H1 (cell line): ENCODE results near the gene CDC42SE2. TPM values are rescaled to one million over a fixed set of nuclear protein-coding genes. Genes with fewer than 3 reads are reported as not detected.

Experiments used
- CTCF ChIA-PET: fragments of 300-600 bp; sonication (Branson Sonifier 250); formaldehyde crosslinking; loops from one replicate; lab custom pipeline; 2021; ENCODE audit not compliant: partially characterized antibody; lab: Charles Lee
- POLR2A ChIA-PET: fragments of 300-600 bp; sonication (Branson Sonifier 250); formaldehyde crosslinking; loops from one replicate; lab custom pipeline; 2021; ENCODE audit warnings: inconsistent platforms; ENCODE audit not compliant: partially characterized antibody; lab: Charles Lee
- DNase-seq, 2 experiments: peaks; one replicate each; pipeline versions ENCODE4 v3.0.0 to v3.0.0-alpha.2; 2010 to 2022; ENCODE audit warnings: low spot score in 2 of 2, low read depth in 1 of 2, mixed read lengths in 1 of 2
- FAIRE-seq: peaks from 2 replicates; lab custom pipeline; 2011; peaks lifted over from hg19 to GRCh38; lab: Jason Lieb, UNC
- H2AFZ ChIP-seq: 2 replicates; pipeline ENCODE4 v1.8.1; 2012; ENCODE audit warnings: low read length, inconsistent platforms
- H2AK5ac ChIP-seq: 2 replicates; pipeline ENCODE4 v1.6.1; 2013; ENCODE audit warnings: low read depth, low read length
- H2BK120ac ChIP-seq: replicated peaks from 2 replicates; pipeline ENCODE3; 2013; ENCODE audit warnings: low read depth, low read length, inconsistent platforms
- H2BK12ac ChIP-seq: 2 replicates; pipeline ENCODE4 v1.6.1; 2013; ENCODE audit warnings: low read depth, low read length
- H2BK15ac ChIP-seq: 2 replicates; pipeline ENCODE4 v1.6.1; 2013; ENCODE audit warnings: low read length
- H2BK20ac ChIP-seq: 2 replicates; pipeline ENCODE4 v1.6.1; 2013; ENCODE audit warnings: low read length
- H2BK5ac ChIP-seq: 2 replicates; pipeline ENCODE4 v1.6.1; 2013; ENCODE audit warnings: low read depth, low read length
- H3K14ac ChIP-seq: 2 replicates; pipeline ENCODE4 v1.6.1; 2013; ENCODE audit warnings: inconsistent platforms; ENCODE audit not compliant: insufficient read length
- H3K18ac ChIP-seq: 2 replicates; pipeline ENCODE4 v1.6.1; 2013; ENCODE audit warnings: low read length; ENCODE audit errors: extremely low read depth
- H3K23ac ChIP-seq: 2 replicates; pipeline ENCODE4 v1.6.1; 2013; ENCODE audit warnings: inconsistent platforms; ENCODE audit not compliant: insufficient read length
- H3K23me2 ChIP-seq: 2 replicates; pipeline ENCODE4 v1.6.1; 2013; ENCODE audit warnings: low read depth, low read length
- H3K27ac ChIP-seq: 2 replicates; pipeline ENCODE4 v1.6.1; 2011; ENCODE audit warnings: low read depth, low read length, inconsistent platforms
- H3K27me3 ChIP-seq, 4 experiments: replicated peaks in 1 of 4; 1 replicate in 1 of 4; 2 replicates in 3 of 4; pipeline versions ENCODE4 v1.6.1 to v1.8.1; 2011 to 2013; ENCODE audit warnings: low read length in 3 of 4, mild to moderate bottlenecking in 3 of 4, inconsistent platforms in 2 of 4, mixed read lengths in 2 of 4, moderate library complexity in 1 of 4; ENCODE audit not compliant: control insufficient read depth in 3 of 4, insufficient read depth in 3 of 4; ENCODE audit errors: extremely low read depth in 1 of 4
- H3K36me3 ChIP-seq, 4 experiments: 2 replicates each; pipeline versions ENCODE4 v1.6.1 to v1.8.1; 2011 to 2013; ENCODE audit warnings: mild to moderate bottlenecking in 4 of 4, low read length in 3 of 4, moderate library complexity in 2 of 4, control low read depth in 1 of 4, inconsistent platforms in 1 of 4; ENCODE audit not compliant: insufficient read depth in 4 of 4, control insufficient read depth in 2 of 4
- H3K4ac ChIP-seq: replicated peaks from 2 replicates; pipeline ENCODE3; 2013; ENCODE audit warnings: low read length, low read depth, mixed read lengths, inconsistent platforms; ENCODE audit not compliant: insufficient read length
- H3K4me1 ChIP-seq, 4 experiments: replicated peaks in 1 of 4; 1 replicate in 1 of 4; 2 replicates in 3 of 4; pipeline versions ENCODE4 v1.6.1 to v1.8.1; 2011 to 2013; ENCODE audit warnings: low read length in 3 of 4, inconsistent platforms in 2 of 4, mixed read lengths in 1 of 4; ENCODE audit not compliant: insufficient read depth in 4 of 4, control insufficient read depth in 3 of 4
- H3K4me2 ChIP-seq, 2 experiments: 2 replicates each; pipeline versions ENCODE4 v1.6.1 to v1.8.1; 2011 to 2013; ENCODE audit warnings: low read depth in 2 of 2, low read length in 2 of 2, control low read depth in 1 of 2, inconsistent platforms in 1 of 2, mild to moderate bottlenecking in 1 of 2; ENCODE audit not compliant: insufficient read depth in 1 of 2
- H3K4me3 ChIP-seq, 4 experiments: fragments of 200-600, 300-600 bp in 1 of 4; sonication (generic), shearing (Covaris generic), sonication (Bioruptor Twin) in 1 of 4; 2 replicates each; pipeline versions ENCODE4 v1.5.1 to v1.8.1; 2011 to 2016; ENCODE audit warnings: low read length in 4 of 4, low read depth in 3 of 4, control low read depth in 2 of 4, inconsistent platforms in 2 of 4, mild to moderate bottlenecking in 2 of 4, mixed read lengths in 1 of 4, moderate library complexity in 1 of 4; ENCODE audit not compliant: insufficient read depth in 2 of 4; ENCODE audit errors: extremely low read depth in 1 of 4
- H3K56ac ChIP-seq: replicated peaks from 2 replicates; pipeline ENCODE3; 2013; ENCODE audit warnings: low read depth, mild to moderate bottlenecking, mixed read lengths, low read length, inconsistent platforms; ENCODE audit not compliant: insufficient read length
- H3K79me1 ChIP-seq: 2 replicates; pipeline ENCODE4 v1.6.1; 2013; ENCODE audit warnings: low read depth, low read length, control low read depth
- H3K79me2 ChIP-seq, 2 experiments: 2 replicates each; pipeline versions ENCODE4 v1.6.1 to v1.8.1; 2012 to 2013; ENCODE audit warnings: low read length in 2 of 2, mild to moderate bottlenecking in 2 of 2, inconsistent platforms in 1 of 2; ENCODE audit not compliant: insufficient read depth in 2 of 2, control insufficient read depth in 1 of 2
- H3K9ac ChIP-seq, 4 experiments: replicated peaks in 1 of 4; 1 replicate in 1 of 4; 2 replicates in 3 of 4; pipeline versions ENCODE4 v1.6.1 to v1.8.1; 2011 to 2013; ENCODE audit warnings: low read depth in 3 of 4, low read length in 3 of 4, control low read depth in 2 of 4, mild to moderate bottlenecking in 2 of 4, moderate library complexity in 2 of 4, inconsistent platforms in 1 of 4; ENCODE audit errors: extremely low read depth in 1 of 4
- H3K9me3 ChIP-seq, 2 experiments: 2 replicates each; pipeline versions ENCODE4 v1.6.1 to v1.8.1; 2012 to 2013; ENCODE audit warnings: mild to moderate bottlenecking in 2 of 2, moderate library complexity in 2 of 2, control low read depth in 1 of 2, inconsistent platforms in 1 of 2, low read depth in 1 of 2, low read length in 1 of 2, mixed read lengths in 1 of 2; ENCODE audit not compliant: insufficient read depth in 2 of 2
- H4K20me1 ChIP-seq, 2 experiments: replicated peaks in 1 of 2; 2 replicates each; pipeline versions ENCODE3 to v1.8.1; 2011 to 2013; ENCODE audit warnings: inconsistent platforms in 2 of 2, low read length in 2 of 2, mild to moderate bottlenecking in 1 of 2; ENCODE audit not compliant: insufficient read depth in 2 of 2, control insufficient read depth in 1 of 2
- H4K5ac ChIP-seq: 2 replicates; pipeline ENCODE4 v1.6.1; 2013; ENCODE audit warnings: low read length, low read depth, mixed read lengths, inconsistent platforms; ENCODE audit not compliant: insufficient read length
- H4K8ac ChIP-seq: 2 replicates; pipeline ENCODE4 v1.8.0; 2013; ENCODE audit warnings: mild to moderate bottlenecking, moderate library complexity, low read length, inconsistent platforms; ENCODE audit not compliant: insufficient read depth; ENCODE audit errors: extremely low read depth
- H4K91ac ChIP-seq: replicated peaks from 2 replicates; pipeline ENCODE3; 2013; ENCODE audit warnings: low read length, mixed read lengths, inconsistent platforms; ENCODE audit not compliant: insufficient read length
- BCL11A ChIP-seq, 2 experiments: IDR thresholded peaks; one replicate each; pipeline ENCODE4 v1.6.1; 2011; ENCODE audit warnings: low read depth in 2 of 2, low read length in 2 of 2, mild to moderate bottlenecking in 2 of 2
- BRCA1 ChIP-seq: IDR thresholded peaks from 2 replicates; pipeline ENCODE4 v1.6.1; 2012; ENCODE audit warnings: low read depth, low read length, improper control_type of control experiment
- CREB1 ChIP-seq: IDR thresholded peaks from 2 replicates; pipeline ENCODE4 v1.6.1; 2012; ENCODE audit warnings: inconsistent platforms
- CTBP2 ChIP-seq: IDR thresholded peaks from 2 replicates; pipeline ENCODE4 v1.7.0; 2011; ENCODE audit warnings: borderline replicate concordance, mild to moderate bottlenecking, moderate library complexity, mixed read lengths, low read length; ENCODE audit not compliant: insufficient read depth, insufficient read length
- GABPA ChIP-seq: IDR thresholded peaks from 2 replicates; pipeline ENCODE4 v1.6.1; 2011; ENCODE audit warnings: mild to moderate bottlenecking, low read length, moderate library complexity, borderline replicate concordance; ENCODE audit not compliant: insufficient read depth
- GTF2F1 ChIP-seq: IDR thresholded peaks from 2 replicates; pipeline ENCODE4 v1.6.1; 2012; ENCODE audit warnings: low read depth, low read length, improper control_type of control experiment, borderline replicate concordance
- SIN3A ChIP-seq, 2 experiments: IDR thresholded peaks in 1 of 2; conservative IDR thresholded peaks in 1 of 2; 2 replicates each; pipeline ENCODE4 v1.6.1; 2011 to 2012; ENCODE audit warnings: low read length in 2 of 2, improper control_type of control experiment in 1 of 2, low read depth in 1 of 2, mild to moderate bottlenecking in 1 of 2
- SIRT6 ChIP-seq: IDR thresholded peaks from one replicate; pipeline ENCODE4 v1.7.1; 2012; ENCODE audit warnings: low read length, inconsistent platforms
- TAF1 ChIP-seq: IDR thresholded peaks from 2 replicates; pipeline ENCODE4 v1.6.1; 2011; ENCODE audit warnings: mild to moderate bottlenecking, low read depth, low read length
- YY1 ChIP-seq: IDR thresholded peaks from 2 replicates; pipeline ENCODE4 v1.6.1; 2011; ENCODE audit warnings: low read depth, mild to moderate bottlenecking, low read length
- WGBS, 2 experiments: shearing (Covaris generic) in 1 of 2; methylation state at CpG; one replicate each; pipeline versions ENCODE4 v1.1.6 to v1.1.7; 2013 to 2015; ENCODE audit warnings: low lambda C conversion rate in 2 of 2, mixed read lengths in 2 of 2, inconsistent platforms in 1 of 2, low coverage in 1 of 2, missing lambda C conversion rate in 1 of 2; ENCODE audit not compliant: insufficient replicate concordance in 2 of 2, insufficient coverage in 1 of 2, insufficient read length in 1 of 2; ENCODE audit errors: extremely low coverage in 1 of 2, missing lambda C conversion rate in 1 of 2; 5-methylcytosine and 5-hydroxymethylcytosine counted together
- polyA plus RNA-seq, 7 experiments: library from polyadenylated mRNA; depleted of rRNA in 3 of 7; stranded (reverse) in 5 of 7; unstranded in 2 of 7; fragments of >200 nt in 5 of 7; fragments of 200-250 nt in 2 of 7; gene quantifications; 1 replicate in 5 of 7; 2 replicates in 1 of 7; 4 replicates in 1 of 7; pipeline versions ENCODE4 v1.2.1 to v1.2.3, GENCODE V29; 2011 to 2013; ENCODE audit warnings: missing spikeins in 2 of 7, mixed read lengths in 2 of 7
- total RNA-seq: library from RNA; stranded (reverse); fragmentation: NEBNext Ultra II Directional; extraction: Animal tissue kit (Norgen Biotek cat#: 25700); gene quantifications from 2 replicates; pipeline ENCODE4 v1.2.1, GENCODE V29; 2021

The CDC42SE2 gene
- total and polyA plus RNA-seq, 2 of the 8 experiments (the other 6 are each of a cell fraction or from before 2014, with no cell fraction given), result 16.7 to 30.8 TPM

DNA sequence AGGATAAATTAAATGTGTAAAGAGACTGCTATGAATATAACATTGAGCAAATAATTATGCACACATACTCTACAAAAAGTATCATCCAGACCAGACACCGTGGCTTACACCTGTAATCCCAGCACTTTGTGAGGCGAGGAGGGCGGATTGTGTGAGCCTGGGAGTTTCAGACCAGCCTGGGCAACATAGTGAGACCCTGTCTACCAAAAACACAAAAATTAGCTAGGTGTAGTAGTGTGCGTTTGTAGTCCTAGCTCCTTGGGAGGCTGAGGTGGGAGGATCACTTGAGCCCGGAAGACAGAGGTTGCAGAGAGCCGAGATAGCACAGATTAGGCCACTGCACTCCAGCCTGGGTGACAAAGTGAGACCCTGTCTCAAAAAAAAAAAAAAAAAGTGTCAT lies 2.4 kb upstream of the CDC42SE2 start:
- no peak overlapping the region for H2BK12ac ChIP-seq
- H3K9me3 ChIP-seq, result no peaks in the 10 kb centered on the region
- H4K91ac ChIP-seq, result no peak overlapping the region
- WGBS, 2 experiments, result 92% methylated on average over 6 of the region's 6 CpGs; no CpG with 5 or more reads in 1 of the 2 experiments
- H4K5ac ChIP-seq, result no peak overlapping the region
- no peak overlapping the region for H3K4ac ChIP-seq
- H4K8ac ChIP-seq, result no peak overlapping the region
- no peak overlapping the region for H2BK20ac ChIP-seq
- H3K27me3 ChIP-seq, result no peaks in the 10 kb centered on the region
- no peak overlapping the region for H3K27ac ChIP-seq
- FAIRE-seq (no peak), DNase-seq (no peak)
- ChIA-PET CTCF (interaction anchor here (1.2 to 1.5 kb wide), 2 partner anchors 9 to 1011 kb away, joined by 3 read pairs; no protein-coding TSS in a partner anchor), POLR2A (no interaction called here)
- peaks cover 0 to 2% (median 0%) of the 10 kb centered on the region in 4 experiments; a peak in 2 of 7 replicates for H3K4me1 ChIP-seq
- H3K36me3 ChIP-seq, result no peaks in the 10 kb centered on the region
- H3K14ac ChIP-seq, result no peak overlapping the region
- H2BK15ac ChIP-seq, result no peak overlapping the region
- H3K4me2 ChIP-seq, result no peak overlapping the region
- H4K20me1 ChIP-seq, result peaks cover 0 to 3% of the 10 kb centered on the region in 2 experiments
- no peak overlapping the region for H2BK5ac ChIP-seq
- no peak overlapping the region for H2AFZ ChIP-seq
- no peak overlapping the region for H3K56ac ChIP-seq
- no peak overlapping the region for H2AK5ac ChIP-seq
- peaks cover 4% of the 10 kb centered on the region; the same call in 1 of the 2 replicates for H3K23me2 ChIP-seq
- H3K79me1 ChIP-seq, result no peaks in the 10 kb centered on the region
- no peak overlapping the region for H3K18ac ChIP-seq
- no peak overlapping the region for H3K4me3 ChIP-seq
- no peak overlapping the region for H2BK120ac ChIP-seq
- H3K9ac ChIP-seq, result no peak overlapping the region
- no peak overlapping the region for H3K23ac ChIP-seq
- peaks cover 0 to 17% of the 10 kb centered on the region in 2 experiments; a peak in 2 of 4 replicates for H3K79me2 ChIP-seq
- TF ChIP-seq CREB1 (no peak), CTBP2 (no peak), YY1 (no peak), TAF1 (no peak), SIN3A (conservative IDR thresholded peaks at IDR 0.05 in 1 of 2, IDR thresholded peaks at IDR 0.05 in 1 of 2; ENCODE audit: low read depth in 1 of 2, low read length in 2 of 2) (no peak), BRCA1 (no peak), GABPA (no peak), SIRT6 (no peak), BCL11A (IDR thresholded peaks at IDR 0.05; ENCODE audit: low read depth in 2 of 2, low read length in 2 of 2) (no peak), GTF2F1 (no peak)
